ENCODE results near the gene KRTAP19-2. TPM values are rescaled to one million over a fixed set of nuclear protein-coding genes. Genes with fewer than 3 reads are reported as not detected.

KRTAP19-2 gene
- polyA plus RNA-seq: not detected in 2 replicates
- polyA minus RNA-seq: not detected in 2 replicates

- H4K20me1 ChIP-seq (ENCODE audit: insufficient read depth): no peaks in the 10 kb centered on the region
- H3K9me3 ChIP-seq (ENCODE audit: low read length): no peaks in the 10 kb centered on the region
- no peaks in the 10 kb centered on the region for H3K9me2 ChIP-seq (ENCODE audit: insufficient read depth, low read length)
- TF ChIP-seq EZH2 (IDR thresholded peaks at IDR 0.05; ENCODE audit: borderline replicate concordance, insufficient read depth, low read length, poor library complexity, severe bottlenecking) (no peak), SMC3 (conservative IDR thresholded peaks at IDR 0.05; ENCODE audit: poor library complexity) (no peak), EP300 (conservative IDR thresholded peaks at IDR 0.05; ENCODE audit: poor library complexity, severe bottlenecking) (no peak), POLR2AphosphoS5 (IDR thresholded peaks at IDR 0.05) (no peak)
- H3K9ac ChIP-seq (ENCODE audit: low read length): no peak within 1 kb of the TSS
- no peak within 1 kb of the TSS for H3K4me3 ChIP-seq (ENCODE audit: low read length)
- no peak within 1 kb of the TSS for H3K27ac ChIP-seq (ENCODE audit: low read length)
- H3F3A ChIP-seq (ENCODE audit: insufficient read depth, low read length, poor library complexity, severe bottlenecking): no peaks in the 10 kb centered on the region
- no peaks in the 10 kb centered on the region for H3K79me2 ChIP-seq (replicated peaks; ENCODE audit: insufficient read depth, low read length)
- H2AFZ ChIP-seq (ENCODE audit: low read depth, low read length): no peak within 1 kb of the TSS
- H3K4me2 ChIP-seq (ENCODE audit: low read length): no peak within 1 kb of the TSS
- no peaks in the 10 kb centered on the region for H3K27me3 ChIP-seq (ENCODE audit: insufficient read depth, low read depth, low read length)
- H3K36me3 ChIP-seq (ENCODE audit: insufficient read depth, low read length): no peaks in the 10 kb centered on the region
Observed at GRCh38 chr21:30487336-30487735, at the start of gene KRTAP19-2. Gene KRTAP19-2, minus strand, starts transcription at chr21:30487436. Its CDS starts 88 bp downstream, at chr21:30487348.

- no peaks in the 10 kb centered on the region for H3K27me3 ChIP-seq (ENCODE audit: insufficient read depth, low read depth, low read length)
- no peaks in the 10 kb centered on the region for H3K9me3 ChIP-seq (ENCODE audit: low read length)
- H3K9me2 ChIP-seq (ENCODE audit: insufficient read depth, low read length): no peaks in the 10 kb centered on the region
- no peak overlapping the region for H3K27ac ChIP-seq (ENCODE audit: low read length)
- no peak overlapping the region for H3K4me2 ChIP-seq (ENCODE audit: low read length)
- TF ChIP-seq RAD21 (conservative IDR thresholded peaks at IDR 0.05) (no peak), EZH2 (IDR thresholded peaks at IDR 0.05; ENCODE audit: borderline replicate concordance, insufficient read depth, low read length, poor library complexity, severe bottlenecking) (no peak), SMC3 (conservative IDR thresholded peaks at IDR 0.05; ENCODE audit: poor library complexity) (no peak), MXI1 (conservative IDR thresholded peaks at IDR 0.05; ENCODE audit: poor library complexity, severe bottlenecking) (no peak), REST (IDR thresholded peaks at IDR 0.05; ENCODE audit: borderline replicate concordance) (no peak), POLR2AphosphoS5 (IDR thresholded peaks at IDR 0.05) (no peak), EP300 (conservative IDR thresholded peaks at IDR 0.05; ENCODE audit: poor library complexity, severe bottlenecking) (no peak), TAF1 (IDR thresholded peaks at IDR 0.05; ENCODE audit: low read depth) (no peak), CTCF (IDR thresholded peaks at IDR 0.05; ENCODE audit: poor library complexity, severe bottlenecking) (no peak)
- H3K79me2 ChIP-seq (replicated peaks; ENCODE audit: insufficient read depth, low read length): no peaks in the 10 kb centered on the region
- no peak overlapping the region for H2AFZ ChIP-seq (ENCODE audit: low read depth, low read length)
- no peaks in the 10 kb centered on the region for H3F3A ChIP-seq (ENCODE audit: insufficient read depth, low read length, poor library complexity, severe bottlenecking)
- H3K4me3 ChIP-seq (ENCODE audit: low read length): no peak overlapping the region
- H3K9ac ChIP-seq (ENCODE audit: low read length): no peak overlapping the region
- no peaks in the 10 kb centered on the region for H4K20me1 ChIP-seq (ENCODE audit: insufficient read depth)
- H3K36me3 ChIP-seq (ENCODE audit: insufficient read depth, low read length): no peaks in the 10 kb centered on the region
Observed at GRCh38 chr21:30518876-30519275, 31.6 kb upstream of the KRTAP19-2 start.

All from neural cell (in vitro differentiated cells).